ENCODE measurements around the gene MGRN1.

GRCh38 chr16:4601864-4602186 is 22.8 kb upstream of the MGRN1 start:
- no peak for TF ChIP-seq CTCF (conservative IDR thresholded peaks at IDR 0.05 in 1 of 2, IDR thresholded peaks at IDR 0.05 in 1 of 2; ENCODE audit: extremely low read depth in 1 of 2, insufficient read depth in 1 of 2, low read depth in 1 of 2, low read length in 2 of 2)
- no peak for TF ChIP-seq EZH2 (IDR thresholded peaks at IDR 0.05; ENCODE audit: borderline replicate concordance, low read length)

All from mammary epithelial cell (primary cell).